ENCODE results near the gene PIH1D2.

GRCh38 chr11:112050721-112051120, 23.1 kb downstream of the PIH1D2 start:
- TF ChIP-seq CTCF (IDR thresholded peaks at IDR 0.05; ENCODE audit: low read length), result no peak
- TF ChIP-seq EZH2 (IDR thresholded peaks at IDR 0.05; ENCODE audit: borderline replicate concordance, low read length), result no peak
